Measurements from ENCODE around the gene FOXN3.
"Not testable (repeated sequence)": the region's sequence is repeated elsewhere in the genome, so short reads cannot be mapped to it uniquely, and the experiment has no call there.

The FOXN3 gene

GRCh38 chr14:89277203-89277602 lies 139.8 kb downstream of the FOXN3 start:
- DNase-seq (ENCODE audit: low spot score): no peak

GRCh38 chr14:89276424-89276975 lies 140.5 kb downstream of the FOXN3 start:
- DNase-seq (ENCODE audit: low spot score): no peak

GRCh38 chr14:89270439-89271227 lies 146.4 kb downstream of the FOXN3 start:
- DNase-seq (ENCODE audit: low spot score): no peak

- DNase-seq (ENCODE audit: low spot score): no peak
Observed at GRCh38 chr14:89269404-89269803, 147.6 kb downstream of the FOXN3 start.

DNA sequence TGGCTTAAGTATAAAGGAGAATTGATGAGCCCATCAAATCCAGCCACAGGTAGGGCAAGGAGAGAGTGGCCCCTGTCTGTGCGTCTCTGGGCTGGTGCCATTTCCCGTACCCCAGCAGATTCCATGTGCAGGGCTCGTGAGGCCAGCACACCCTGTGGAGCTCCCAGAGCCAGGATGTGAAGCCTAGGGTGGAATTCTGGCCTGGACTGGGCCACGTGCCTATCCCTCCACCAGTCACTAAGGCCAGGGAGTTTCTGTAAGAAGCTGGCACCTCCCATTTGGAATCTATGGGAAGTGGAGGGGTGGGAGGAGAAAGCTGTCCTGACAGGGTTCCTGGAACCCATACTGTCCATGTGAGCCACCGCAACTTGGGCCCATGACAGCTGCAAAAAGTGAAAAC lies 148.5 kb downstream of the FOXN3 start:
- DNase-seq (ENCODE audit: low spot score): no peak

DNA sequence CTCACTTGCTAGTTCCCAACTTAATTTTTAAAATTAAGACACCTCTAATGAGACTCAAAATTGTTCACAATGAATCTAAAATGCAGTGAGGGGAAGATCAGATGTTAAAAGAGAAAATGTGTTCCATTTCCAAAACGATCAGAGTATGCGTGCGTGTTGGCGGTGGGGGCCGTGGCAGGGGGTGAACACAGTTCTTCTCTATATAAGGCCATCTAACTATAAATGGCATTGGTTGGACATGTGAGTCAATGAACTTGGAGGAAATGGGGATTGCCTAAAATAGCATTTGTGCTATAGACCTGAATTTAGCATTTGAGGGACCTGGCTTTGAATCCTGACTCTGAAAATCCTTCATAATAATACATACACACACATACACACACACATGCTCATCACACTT lies 149.4 kb downstream of the FOXN3 start:
- DNase-seq (ENCODE audit: low spot score): no peak

- no peak for DNase-seq (ENCODE audit: low spot score)
Observed at GRCh38 chr14:89267163-89267562, 149.9 kb downstream of the FOXN3 start.

DNA sequence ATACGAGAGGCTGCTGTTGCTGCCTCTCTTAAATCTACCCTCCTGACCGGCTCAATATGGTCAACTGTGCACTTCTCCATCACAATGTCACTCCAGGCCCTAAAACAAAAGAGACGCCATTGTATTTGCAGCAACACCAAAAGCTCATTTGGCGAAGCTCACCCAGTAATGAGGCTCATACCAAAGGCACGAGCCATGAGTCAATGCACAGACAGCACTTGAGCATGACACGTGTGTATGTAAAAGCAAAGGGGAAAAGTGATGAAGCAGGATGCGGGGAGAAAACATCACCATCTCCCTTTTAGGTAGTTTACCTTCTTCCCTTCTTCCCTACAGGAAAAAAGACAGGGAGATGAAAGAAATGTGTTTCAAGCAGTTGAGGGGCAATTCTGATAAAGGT lies 150.3 kb downstream of the FOXN3 start:
- no peak for DNase-seq (ENCODE audit: low spot score)

DNA sequence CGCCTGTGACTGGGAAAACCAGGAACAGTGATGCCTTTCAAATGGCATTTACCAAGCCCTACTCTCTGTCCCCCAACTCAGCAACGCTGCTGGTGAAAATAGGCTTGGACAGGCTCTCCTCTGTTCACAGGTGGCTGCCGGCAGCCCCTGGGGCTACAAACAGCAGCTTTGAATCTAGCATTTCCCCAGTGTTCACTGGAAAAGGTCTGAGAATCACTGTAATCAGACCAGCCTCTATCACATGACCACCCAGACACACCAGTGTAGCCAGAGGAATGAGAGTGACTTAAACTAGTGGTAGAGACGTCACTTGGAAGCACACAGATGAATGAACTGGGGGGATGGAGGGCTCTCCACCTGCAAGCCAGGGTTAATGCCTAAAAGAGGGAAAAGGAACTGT lies 151.8 kb downstream of the FOXN3 start:
- no peak for DNase-seq (ENCODE audit: low spot score)

- DNase-seq (ENCODE audit: low spot score): no peak
Observed at GRCh38 chr14:89264196-89264800, 152.7 kb downstream of the FOXN3 start.

DNA sequence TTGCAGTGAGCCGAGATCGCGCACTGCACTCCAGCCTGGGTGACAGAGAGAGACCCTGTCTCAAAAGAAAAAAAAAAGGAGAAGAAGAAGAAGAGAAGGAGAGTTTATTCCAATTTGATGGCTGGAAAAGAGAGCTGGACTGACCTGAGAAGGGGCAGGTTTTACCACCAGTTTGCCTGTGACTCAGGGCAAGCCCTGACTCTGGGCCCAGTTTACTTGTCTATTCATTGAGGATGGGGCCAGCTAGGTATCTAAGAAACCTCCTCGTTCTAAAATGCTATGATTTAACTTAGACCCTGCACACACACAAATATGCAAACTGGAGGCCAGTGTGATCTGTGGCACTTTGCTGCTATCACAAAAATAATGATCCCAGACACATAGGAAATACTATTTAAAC lies 155.0 kb downstream of the FOXN3 start:
- DNase-seq (ENCODE audit: low spot score): no peak

DNA sequence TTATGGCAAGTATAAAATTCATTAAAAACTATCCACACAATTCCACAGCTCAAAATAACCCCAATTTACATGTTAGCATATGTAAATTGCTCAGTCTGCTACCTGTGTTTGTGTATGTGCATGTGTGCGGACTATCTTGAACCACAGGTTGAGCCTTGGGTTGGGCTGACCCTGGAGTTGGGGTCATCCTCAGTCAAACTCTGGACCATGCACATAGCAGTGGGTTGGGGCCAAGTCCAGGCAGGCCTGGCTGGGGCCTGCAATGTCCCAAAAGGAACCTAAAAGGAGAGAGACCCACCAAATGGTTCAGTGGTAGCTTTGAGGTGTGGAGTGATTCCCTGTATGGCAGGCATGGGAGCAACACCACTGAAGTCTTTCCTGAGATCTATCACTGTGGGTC lies 156.1 kb downstream of the FOXN3 start:
- no peak for DNase-seq (ENCODE audit: low spot score)

DNA sequence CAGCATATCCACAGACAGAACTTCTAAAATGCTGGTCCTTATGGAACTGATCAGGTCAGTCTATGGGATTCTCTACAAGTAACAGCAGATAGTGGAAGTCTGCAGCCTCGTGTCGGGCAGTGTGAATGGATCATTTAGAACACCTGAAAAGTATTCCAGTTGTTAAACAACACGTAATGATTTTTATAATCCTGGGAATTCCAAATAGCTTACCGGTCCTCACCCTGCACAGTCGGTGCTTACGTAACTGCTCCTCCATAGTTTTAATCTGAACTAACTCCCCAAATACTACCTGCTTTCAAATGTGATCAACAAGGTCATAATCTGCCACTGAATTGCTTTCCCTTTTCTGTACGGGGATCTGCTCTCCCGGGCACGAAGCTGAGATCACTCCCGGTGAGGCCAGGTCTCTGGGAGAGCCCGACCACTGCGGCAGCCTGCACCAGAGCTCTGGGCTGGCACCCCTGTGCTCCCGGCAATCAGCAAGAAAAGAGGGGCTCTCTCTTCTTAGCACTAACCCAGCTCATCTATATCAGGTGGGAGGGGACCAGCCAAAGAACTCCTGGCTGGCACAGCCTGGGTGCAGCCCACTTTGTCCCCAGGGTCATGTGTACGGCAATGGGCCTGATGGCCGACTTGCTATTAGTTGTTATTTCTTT lies 157.0 kb downstream of the FOXN3 start:
- DNase-seq (ENCODE audit: low spot score): no peak

DNA sequence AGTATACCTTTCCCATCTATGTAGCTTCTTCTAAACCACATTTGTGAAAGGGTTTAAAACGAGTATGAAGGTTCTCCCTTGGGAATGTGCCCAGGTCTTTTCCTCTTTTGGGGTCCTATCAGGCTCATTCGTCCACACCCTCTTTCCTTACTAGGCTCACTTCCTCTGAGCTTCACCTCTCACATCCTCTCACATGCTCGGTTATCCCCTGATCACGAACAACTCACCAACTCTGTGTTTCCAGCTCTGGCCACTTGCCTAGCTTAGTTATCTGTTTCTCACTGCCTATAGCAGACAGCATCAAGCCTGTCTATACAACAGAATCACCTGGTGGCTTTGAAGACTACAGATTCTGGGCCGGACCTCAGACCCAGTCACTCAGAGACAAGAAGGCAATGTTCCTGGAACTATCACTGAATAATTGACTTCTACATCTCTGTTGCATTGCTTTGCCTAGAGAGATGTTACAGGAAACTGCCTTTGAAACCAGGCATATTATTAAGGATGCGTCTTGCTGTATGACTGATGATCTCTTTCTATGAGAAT lies 158.2 kb downstream of the FOXN3 start:
- DNase-seq (ENCODE audit: low spot score): no peak

DNA sequence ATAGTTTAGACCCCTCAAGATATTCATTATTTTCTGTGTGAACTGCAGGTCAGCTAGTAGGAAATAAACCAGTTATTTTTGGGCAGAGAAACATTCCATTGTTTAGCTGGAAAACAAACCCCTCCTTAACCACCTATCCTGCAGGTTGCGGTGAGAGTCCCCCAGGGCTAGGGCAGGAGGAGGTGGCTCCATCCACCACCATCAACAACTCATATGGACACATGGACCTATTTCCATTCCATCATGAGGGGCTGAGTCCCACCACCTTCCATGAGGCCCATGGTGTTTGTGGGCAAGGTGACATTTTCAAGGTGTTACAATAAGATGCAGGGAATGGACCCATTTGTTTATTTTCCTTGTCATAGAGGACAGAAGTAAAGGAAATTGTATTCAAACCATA lies 160.1 kb downstream of the FOXN3 start:
- DNase-seq (ENCODE audit: low spot score): no peak

GRCh38 chr14:89256283-89256682 lies 160.8 kb downstream of the FOXN3 start:
- no peak for DNase-seq (ENCODE audit: low spot score)

- no peak for DNase-seq (ENCODE audit: low spot score)
Observed at GRCh38 chr14:89255852-89256251, 161.2 kb downstream of the FOXN3 start.

- no peak for DNase-seq (ENCODE audit: low spot score)
Observed at GRCh38 chr14:89255012-89255411, 162.0 kb downstream of the FOXN3 start.

- no peak for DNase-seq (ENCODE audit: low spot score)
Observed at GRCh38 chr14:89254166-89254909, 162.7 kb downstream of the FOXN3 start.

- DNase-seq (ENCODE audit: low spot score): no peak
Observed at GRCh38 chr14:89252887-89253532, 164.0 kb downstream of the FOXN3 start.

DNA sequence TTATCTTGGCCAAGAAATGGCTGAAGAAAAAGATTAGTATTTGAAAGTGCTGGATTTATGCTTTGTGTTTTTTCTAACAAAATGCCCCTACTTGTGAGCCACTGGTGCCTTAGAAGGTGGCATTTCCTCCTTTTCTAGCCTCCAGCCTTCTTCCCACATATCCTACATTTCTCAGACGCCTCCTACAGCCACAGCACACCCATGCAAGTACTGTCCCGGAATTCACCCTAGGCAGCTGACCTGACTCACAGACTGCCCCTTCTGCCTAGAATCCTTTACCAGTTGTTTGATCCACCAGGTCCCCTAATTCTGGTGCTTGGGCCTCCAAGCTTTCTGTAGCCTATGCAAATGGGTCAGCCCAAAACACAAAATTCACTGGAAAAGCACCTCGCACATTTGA lies 166.0 kb downstream of the FOXN3 start:
- no peak for DNase-seq (ENCODE audit: low spot score)

- DNase-seq (ENCODE audit: low spot score): not testable (repeated sequence)
Observed at GRCh38 chr14:89250655-89250975, 166.4 kb downstream of the FOXN3 start.

Measured in LoVo (cell line).